Panc1 (cell line): Measurements from ENCODE around the gene BEX4. TPM values are rescaled to one million over a fixed set of nuclear protein-coding genes. Genes with fewer than 3 reads are reported as not detected.

Experiments
- ATAC-seq: fragments of 200-7000 bp; cut with Tn5 transposase; 2 replicates; pipeline ENCODE4 v1.9.1; 2020; ENCODE audit warnings: mild to moderate bottlenecking, moderate library complexity
- BruUV-seq: library from RNA; stranded (reverse); fragments of 400-500 nt; replicated peaks from 2 replicates; lab custom pipeline; 2021; lab: Mats Ljungman, UMichigan
- CTCF ChIA-PET: fragments of 300-600 bp; sonication (Branson Sonifier 250); formaldehyde crosslinking; loops from one replicate; lab custom pipeline; 2022; ENCODE audit warnings: antibody characterized with exemption; lab: Charles Lee
- POLR2A ChIA-PET: fragments of 300-600 bp; sonication (Branson Sonifier 250); formaldehyde crosslinking; loops from one replicate; lab custom pipeline; 2022; ENCODE audit warnings: antibody characterized with exemption; lab: Charles Lee
- DNase-seq: peaks from one replicate; pipeline ENCODE4 v3.0.0-alpha.2; 2010; ENCODE audit warnings: low read depth, low spot score
- H3K27ac ChIP-seq: 2 replicates; pipeline ENCODE4 v1.5.1; 2011; ENCODE audit warnings: mild to moderate bottlenecking, low read length, inconsistent platforms
- H3K27me3 ChIP-seq: fragments of 200-500 bp; sonication (Bioruptor generic); 2 replicates; pipeline ENCODE4 v1.6.0; 2014; ENCODE audit warnings: low read length, inconsistent platforms; ENCODE audit not compliant: control insufficient read depth, insufficient read depth
- H3K36me3 ChIP-seq: fragments of 200-500 bp; sonication (Bioruptor generic); 2 replicates; pipeline ENCODE4 v1.5.1; 2014; ENCODE audit warnings: inconsistent platforms, mild to moderate bottlenecking, low read length, moderate library complexity; ENCODE audit not compliant: control insufficient read depth, insufficient read depth
- H3K4me1 ChIP-seq: 2 replicates; pipeline ENCODE4 v1.5.1; 2011; ENCODE audit warnings: inconsistent platforms, mild to moderate bottlenecking, low read length, moderate library complexity; ENCODE audit not compliant: control insufficient read depth, insufficient read depth
- H3K4me3 ChIP-seq, 2 experiments: 2 replicates each; pipeline ENCODE4 v1.5.1; 2011 to 2012; ENCODE audit warnings: low read depth in 2 of 2, low read length in 2 of 2, mild to moderate bottlenecking in 2 of 2, inconsistent platforms in 1 of 2, moderate library complexity in 1 of 2
- H3K9me3 ChIP-seq: fragments of 200-500 bp; sonication (Bioruptor generic); 2 replicates; pipeline ENCODE4 v1.5.1; 2014; ENCODE audit warnings: low read depth, mild to moderate bottlenecking, inconsistent platforms, low read length, moderate library complexity; ENCODE audit not compliant: control insufficient read depth, insufficient read depth
- POLR2AphosphoS5 ChIP-seq: IDR thresholded peaks from 2 replicates; pipeline ENCODE4 v1.6.1; 2012; ENCODE audit warnings: mild to moderate bottlenecking, low read depth, low read length, moderate library complexity
- REST ChIP-seq, 2 experiments: IDR thresholded peaks; 2 replicates each; pipeline ENCODE4 v1.6.1; 2011 to 2012; ENCODE audit warnings: low read depth in 2 of 2, control low read depth in 1 of 2, low read length in 1 of 2, mild to moderate bottlenecking in 1 of 2, moderate library complexity in 1 of 2; ENCODE audit not compliant: insufficient read depth in 1 of 2
- SIN3A ChIP-seq: IDR thresholded peaks from 2 replicates; pipeline ENCODE4 v1.6.1; 2012; ENCODE audit warnings: low read depth, mild to moderate bottlenecking, low read length, moderate library complexity, borderline replicate concordance; ENCODE audit not compliant: insufficient read depth
- TCF7L2 ChIP-seq: IDR thresholded peaks from 2 replicates; pipeline ENCODE4 v1.6.1; 2011; ENCODE audit warnings: mild to moderate bottlenecking, low read depth, low read length, inconsistent platforms
- in situ Hi-C: cut with HindIII; loops from 2 replicates; pipeline ENCODE4 v1.10.0; 2016; ENCODE audit warnings: low sequenced_read_pairs, low pct_unique_long_range_greater_than_20kb
- intact Hi-C: fragments of 100-400 bp; cut with micrococcal nuclease; formaldehyde crosslinking; loops from one replicate; pipeline ENCODE4 v1.10.0; 2022; ENCODE audit not compliant: unreplicated experiment
- total RNA-seq: library from RNA; stranded (reverse); gene quantifications from one replicate; pipeline ENCODE4 v1.2.1, GENCODE V29; 2021; ENCODE audit not compliant: unreplicated experiment
- TF ChIP-seq, protein P1 (sequence below): fragments of 450-650 bp; IDR thresholded peaks from 2 replicates; pipeline ENCODE4 v1.5.1; 2017; ENCODE audit warnings: mild to moderate bottlenecking

Gene BEX4
- total RNA-seq, 1 experiment from 2014 or later, result 1.1 TPM

DNA sequence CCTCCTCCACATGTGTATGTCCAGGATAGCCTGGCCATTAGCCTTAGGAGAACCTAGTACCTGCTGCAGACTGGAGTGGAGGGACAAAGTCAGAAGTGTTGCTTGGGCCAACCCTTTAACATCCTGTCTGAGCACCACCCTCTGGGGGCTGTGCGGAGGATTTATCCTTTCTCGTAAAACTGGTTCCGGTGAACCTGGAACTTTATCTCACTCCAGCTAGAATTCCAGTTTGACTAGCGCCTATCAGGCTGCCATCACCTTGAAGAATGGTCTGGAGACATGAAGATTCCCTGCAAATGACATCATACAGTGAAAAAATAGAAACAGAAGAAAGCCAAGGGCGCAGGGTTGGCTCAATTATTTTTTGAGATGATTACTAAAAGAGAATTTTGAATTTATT lies 36.1 kb downstream of the BEX4 start:
- CTCF ChIA-PET, result no interaction called here
- ATAC-seq (no peak), DNase-seq (no peak)
- Histone ChIP-seq H3K36me3 (no peaks in the 10 kb centered on the region), H3K27me3 (peaks cover 4% of the 10 kb centered on the region; the same call in 1 of the 2 replicates), H3K4me1 (no peaks in the 10 kb centered on the region), H3K27ac (no peak overlapping the region), H3K9me3 (no peaks in the 10 kb centered on the region), H3K4me3 (no peak overlapping the region)
- no peak for TF ChIP-seq POLR2AphosphoS5
- TF ChIP-seq, protein P1, sequence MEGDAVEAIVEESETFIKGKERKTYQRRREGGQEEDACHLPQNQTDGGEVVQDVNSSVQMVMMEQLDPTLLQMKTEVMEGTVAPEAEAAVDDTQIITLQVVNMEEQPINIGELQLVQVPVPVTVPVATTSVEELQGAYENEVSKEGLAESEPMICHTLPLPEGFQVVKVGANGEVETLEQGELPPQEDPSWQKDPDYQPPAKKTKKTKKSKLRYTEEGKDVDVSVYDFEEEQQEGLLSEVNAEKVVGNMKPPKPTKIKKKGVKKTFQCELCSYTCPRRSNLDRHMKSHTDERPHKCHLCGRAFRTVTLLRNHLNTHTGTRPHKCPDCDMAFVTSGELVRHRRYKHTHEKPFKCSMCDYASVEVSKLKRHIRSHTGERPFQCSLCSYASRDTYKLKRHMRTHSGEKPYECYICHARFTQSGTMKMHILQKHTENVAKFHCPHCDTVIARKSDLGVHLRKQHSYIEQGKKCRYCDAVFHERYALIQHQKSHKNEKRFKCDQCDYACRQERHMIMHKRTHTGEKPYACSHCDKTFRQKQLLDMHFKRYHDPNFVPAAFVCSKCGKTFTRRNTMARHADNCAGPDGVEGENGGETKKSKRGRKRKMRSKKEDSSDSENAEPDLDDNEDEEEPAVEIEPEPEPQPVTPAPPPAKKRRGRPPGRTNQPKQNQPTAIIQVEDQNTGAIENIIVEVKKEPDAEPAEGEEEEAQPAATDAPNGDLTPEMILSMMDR, result no peak
- no peak for TF ChIP-seq REST (IDR thresholded peaks at IDR 0.05; ENCODE audit: insufficient read depth in 1 of 2, low read depth in 2 of 2, low read length in 1 of 2)
- no peak for TF ChIP-seq TCF7L2
- no peak for TF ChIP-seq SIN3A
- in situ Hi-C loops, result no loop called here
- BruUV-seq, result no TSS peak
- intact Hi-C loops, result no loop called here
- POLR2A ChIA-PET, result no interaction called here

DNA sequence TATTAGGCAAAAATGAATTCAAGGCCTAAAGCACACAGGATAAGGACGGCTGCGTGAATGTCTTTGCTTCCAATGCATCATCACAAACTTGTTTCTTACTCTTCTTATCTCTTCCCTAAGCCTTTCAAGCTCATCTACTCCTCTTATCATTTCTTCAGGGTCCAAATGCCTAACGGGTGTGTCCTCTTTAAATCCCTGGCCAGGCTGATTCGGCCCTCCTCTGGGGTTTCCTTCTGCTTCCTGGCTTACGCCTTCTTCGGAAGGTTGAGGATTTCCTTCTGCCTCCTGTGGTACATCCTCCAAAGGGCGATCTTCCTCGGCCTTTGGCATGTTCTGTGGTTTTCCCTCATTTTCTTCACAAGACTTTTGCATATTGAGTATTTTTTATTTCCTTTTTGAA lies 38.7 kb downstream of the BEX4 start:
- no peak for DNase-seq
- H3K27ac ChIP-seq, result peak overlapping the region; percentile 69; the same call in 1 of the 2 replicates
- H3K4me1 ChIP-seq, result no peaks in the 10 kb centered on the region
- H3K4me3 ChIP-seq, result peak overlapping the region; percentile 63 to 88
- in situ Hi-C loops, result no loop called here
- no peaks in the 10 kb centered on the region for H3K27me3 ChIP-seq
- intact Hi-C loops, result no loop called here
- ATAC-seq, result no peak
- H3K9me3 ChIP-seq, result no peaks in the 10 kb centered on the region
- no peaks in the 10 kb centered on the region for H3K36me3 ChIP-seq
- POLR2A ChIA-PET, result no interaction called here
- TF ChIP-seq, protein P1, result no peak
- TF ChIP-seq POLR2AphosphoS5, result no peak
- TF ChIP-seq TCF7L2, result no peak
- no peak for TF ChIP-seq REST (IDR thresholded peaks at IDR 0.05; ENCODE audit: insufficient read depth in 1 of 2, low read depth in 2 of 2, low read length in 1 of 2)
- no peak for TF ChIP-seq SIN3A
- BruUV-seq, result no TSS peak
- CTCF ChIA-PET, result interaction anchor here (1.5 kb wide), 1 partner anchor 210 kb away, joined by 3 read pairs; no protein-coding TSS in a partner anchor
